SK-N-MC (cell line): Measurements from ENCODE around the gene LPCAT3.

Experiments used
- EZH2 ChIP-seq: fragments of 200-600 bp; sonication (generic); IDR thresholded peaks from one replicate; pipeline ENCODE4 v1.6.1; 2017; ENCODE audit warnings: antibody characterized with exemption
- POLR2AphosphoS5 ChIP-seq: IDR thresholded peaks from 2 replicates; pipeline ENCODE4 v1.6.1; 2012; ENCODE audit warnings: mild to moderate bottlenecking, low read depth, low read length, borderline replicate concordance

- TF ChIP-seq POLR2AphosphoS5 (no peak), EZH2 (no peak)
Measured at GRCh38 chr12:6952863-6953441, 65.3 kb downstream of the LPCAT3 start.
